HCT116 (cell line): ENCODE results near the gene DOCK1. TPM values are rescaled to one million over a fixed set of nuclear protein-coding genes. Genes with fewer than 3 reads are reported as not detected.

Experiments
- ATAC-seq: fragments of 200-7000 bp; cut with Tn5 transposase; 2 replicates; pipeline ENCODE4 v1.9.1; 2020; ENCODE audit warnings: mild to moderate bottlenecking, moderate library complexity
- BruUV-seq: library from RNA; stranded (reverse); fragments of 400-500 nt; replicated peaks from 2 replicates; lab custom pipeline; 2021; lab: Mats Ljungman, UMichigan
- CTCF ChIA-PET: fragments of 300-600 bp; sonication (Branson Sonifier 250); formaldehyde crosslinking; loops from one replicate; lab custom pipeline; 2021; ENCODE audit warnings: antibody characterized with exemption; lab: Charles Lee
- POLR2A ChIA-PET: fragments of 300-600, 350-600 bp; sonication (Branson Sonifier 250); formaldehyde crosslinking; loops from one replicate; lab custom pipeline; 2021; ENCODE audit warnings: antibody characterized with exemption; lab: Charles Lee
- RAD21 ChIA-PET, 2 experiments: fragments of 300-600 bp; sonication (Branson Sonifier 250); formaldehyde crosslinking; loops; one replicate each; lab custom pipeline; 2023; ENCODE audit warnings: low total read pairs in 2 of 2; ENCODE audit not compliant: uncharacterized antibody in 2 of 2, unreplicated experiment in 2 of 2, low non-redundant PET in 1 of 2; lab: Charles Lee
- DNase-seq: peaks from one replicate; pipeline ENCODE4 v3.0.0-alpha.2; 2010; ENCODE audit warnings: low read depth, low spot score
- H2AFZ ChIP-seq: fragments of 200-600 bp; shearing (Covaris generic), sonication (generic); 2 replicates; pipeline ENCODE4 v1.6.1; 2017; ENCODE audit warnings: low read depth, mixed run types, mixed read lengths, antibody characterized with exemption, low read length; ENCODE audit not compliant: poor library complexity, severe bottlenecking
- H3K27ac ChIP-seq: 2 replicates; pipeline ENCODE4 v1.5.1; 2012; ENCODE audit warnings: low read depth, low read length
- H3K27me3 ChIP-seq: fragments of 200-600 bp; sonication (generic); 2 replicates; pipeline ENCODE4 v1.6.1; 2016; ENCODE audit warnings: mixed run types, low read length, mixed read lengths; ENCODE audit not compliant: insufficient read depth
- H3K36me3 ChIP-seq, 2 experiments: fragments of 200-500 bp in 1 of 2; fragments of 200-600 bp in 1 of 2; sonication (Bioruptor generic) in 1 of 2; sonication (generic) in 1 of 2; 2 replicates each; pipeline versions ENCODE4 v1.5.1 to v1.6.1; 2014 to 2016; ENCODE audit warnings: low read length in 2 of 2, inconsistent platforms in 1 of 2, mixed read lengths in 1 of 2, mixed run types in 1 of 2; ENCODE audit not compliant: insufficient read depth in 2 of 2, control insufficient read depth in 1 of 2
- H3K4me1 ChIP-seq, 2 experiments: fragments of 200-600 bp in 1 of 2; sonication (generic) in 1 of 2; 2 replicates each; pipeline versions ENCODE4 v1.5.1 to v1.6.1; 2012 to 2017; ENCODE audit warnings: low read length in 2 of 2, inconsistent platforms in 1 of 2, mild to moderate bottlenecking in 1 of 2, mixed read lengths in 1 of 2, mixed run types in 1 of 2, moderate library complexity in 1 of 2; ENCODE audit not compliant: insufficient read depth in 2 of 2, control insufficient read depth in 1 of 2
- H3K4me2 ChIP-seq: fragments of 200-600 bp; sonication (generic); 2 replicates; pipeline ENCODE4 v1.6.1; 2017; ENCODE audit warnings: mixed run types, low read length, mixed read lengths
- H3K4me3 ChIP-seq, 2 experiments: fragments of 200-600 bp in 1 of 2; sonication (generic) in 1 of 2; replicated peaks in 1 of 2; 2 replicates each; pipeline ENCODE4 v1.5.1; 2011 to 2016; ENCODE audit warnings: low read length in 2 of 2, control low read depth in 1 of 2, low read depth in 1 of 2, mild to moderate bottlenecking in 1 of 2, mixed read lengths in 1 of 2, mixed run types in 1 of 2
- H3K79me2 ChIP-seq: fragments of 200-600 bp; sonication (generic); 2 replicates; pipeline ENCODE4 v1.6.1; 2017; ENCODE audit warnings: mild to moderate bottlenecking, mixed run types, low read length, moderate library complexity, mixed read lengths; ENCODE audit not compliant: insufficient read depth
- H3K9ac ChIP-seq: fragments of 200-600 bp; sonication (generic); 2 replicates; pipeline ENCODE4 v1.6.1; 2016; ENCODE audit warnings: low read length, mixed read lengths
- H3K9me2 ChIP-seq: fragments of 200-600 bp; sonication (generic), shearing (Covaris generic); 2 replicates; pipeline ENCODE4 v1.6.1; 2017; ENCODE audit warnings: mixed run types, mild to moderate bottlenecking, moderate library complexity; ENCODE audit not compliant: insufficient read depth
- H3K9me3 ChIP-seq, 2 experiments: fragments of 200-500 bp in 1 of 2; fragments of 200-600 bp in 1 of 2; sonication (Bioruptor generic) in 1 of 2; sonication (generic) in 1 of 2; 2 replicates each; pipeline ENCODE4 v1.6.1; 2014 to 2017; ENCODE audit warnings: low read length in 2 of 2, mixed read lengths in 2 of 2, inconsistent platforms in 1 of 2, low read depth in 1 of 2, mild to moderate bottlenecking in 1 of 2, mixed run types in 1 of 2, moderate library complexity in 1 of 2; ENCODE audit not compliant: control insufficient read depth in 1 of 2, insufficient read depth in 1 of 2
- H4K20me1 ChIP-seq: fragments of 200-600 bp; sonication (generic), shearing (Covaris generic); 2 replicates; pipeline ENCODE4 v1.6.1; 2017; ENCODE audit warnings: mixed run types, mild to moderate bottlenecking, moderate library complexity; ENCODE audit not compliant: insufficient read depth
- ATF3 ChIP-seq: IDR thresholded peaks from 2 replicates; pipeline ENCODE4 v1.6.1; 2012
- CBX3 ChIP-seq: IDR thresholded peaks from 2 replicates; pipeline ENCODE4 v1.6.1; 2012; ENCODE audit warnings: low read depth
- CTCF ChIP-seq, 3 experiments: fragments of 200-600 bp in 1 of 3; sonication (generic) in 1 of 3; IDR thresholded peaks in 2 of 3; conservative IDR thresholded peaks in 1 of 3; 2 replicates each; pipeline ENCODE4 v1.5.1; 2012 to 2017; ENCODE audit warnings: low read depth in 2 of 3, low read length in 2 of 3, antibody characterized with exemption in 1 of 3, borderline replicate concordance in 1 of 3, control low read depth in 1 of 3, mild to moderate bottlenecking in 1 of 3, mixed read lengths in 1 of 3, mixed run types in 1 of 3, moderate library complexity in 1 of 3; ENCODE audit not compliant: insufficient read depth in 1 of 3
- EGR1 ChIP-seq: IDR thresholded peaks from 2 replicates; pipeline ENCODE4 v1.6.1; 2012; ENCODE audit warnings: low read depth
- ELF1 ChIP-seq: IDR thresholded peaks from 2 replicates; pipeline ENCODE4 v1.6.1; 2012; ENCODE audit warnings: low read depth, borderline replicate concordance
- EZH2 ChIP-seq: fragments of 200-600 bp; sonication (generic); IDR thresholded peaks from 2 replicates; pipeline ENCODE4 v1.6.1; 2017; ENCODE audit warnings: antibody characterized with exemption, mixed run types
- JUND ChIP-seq: IDR thresholded peaks from 2 replicates; pipeline ENCODE4 v1.6.1; 2012
- MAX ChIP-seq: IDR thresholded peaks from 2 replicates; pipeline ENCODE4 v1.6.1; 2012
- POLR2A ChIP-seq: IDR thresholded peaks from 2 replicates; pipeline ENCODE4 v1.7.0; 2011; ENCODE audit warnings: borderline replicate concordance; ENCODE audit not compliant: insufficient read depth, insufficient read length; ENCODE audit errors: extremely low read depth
- POLR2AphosphoS5 ChIP-seq: IDR thresholded peaks from 2 replicates; pipeline ENCODE4 v1.6.1; 2011; ENCODE audit warnings: mild to moderate bottlenecking, low read depth, low read length, moderate library complexity
- RAD21 ChIP-seq: IDR thresholded peaks from 2 replicates; pipeline ENCODE4 v1.6.1; 2012; ENCODE audit warnings: low read depth, mild to moderate bottlenecking
- SP1 ChIP-seq: IDR thresholded peaks from 2 replicates; pipeline ENCODE4 v1.6.1; 2012; ENCODE audit warnings: low read depth
- TCF7L2 ChIP-seq: IDR thresholded peaks from 2 replicates; pipeline ENCODE4 v1.7.0; 2011; ENCODE audit warnings: borderline replicate concordance, inconsistent platforms; ENCODE audit not compliant: insufficient read depth, insufficient read length; ENCODE audit errors: extremely low read depth
- YY1 ChIP-seq: IDR thresholded peaks from 2 replicates; pipeline ENCODE4 v1.6.1; 2011; ENCODE audit warnings: low read length, low read depth, moderate library complexity, mild to moderate bottlenecking; ENCODE audit not compliant: insufficient replicate concordance; ENCODE audit errors: extremely low read depth
- ZBTB33 ChIP-seq: IDR thresholded peaks from 2 replicates; pipeline ENCODE4 v1.6.1; 2011; ENCODE audit warnings: mild to moderate bottlenecking, low read length, moderate library complexity; ENCODE audit not compliant: insufficient replicate concordance; ENCODE audit errors: extremely low read depth
- ZFX ChIP-seq: fragments of 450-650 bp; IDR thresholded peaks from 2 replicates; pipeline ENCODE4 v1.6.1; 2017
- intact Hi-C: fragments of 100-400 bp; cut with micrococcal nuclease; formaldehyde crosslinking; loops from 2 replicates; pipeline ENCODE4 v1.10.0; 2022
- total RNA-seq: library from RNA; stranded (reverse); gene quantifications from one replicate; pipeline ENCODE4 v1.2.1, GENCODE V29; 2021; ENCODE audit not compliant: unreplicated experiment

The DOCK1 gene
- total RNA-seq, 1 experiment from 2014 or later: 46.5 TPM

GRCh38 chr10:127080317-127080716 lies 175.1 kb downstream of the DOCK1 start:
- H2AFZ ChIP-seq: no peak overlapping the region
- ChIA-PET POLR2A (no interaction called here), CTCF (no interaction called here), RAD21 (no interaction called here)
- no peak overlapping the region for H3K9ac ChIP-seq
- H3K36me3 ChIP-seq: no peaks in the 10 kb centered on the region
- H3K9me2 ChIP-seq: no peaks in the 10 kb centered on the region
- H3K27ac ChIP-seq: no peak overlapping the region
- TF ChIP-seq SP1 (no peak), POLR2AphosphoS5 (no peak), ZBTB33 (no peak), POLR2A (no peak), EGR1 (no peak), CBX3 (no peak), ATF3 (no peak), YY1 (no peak)
- H3K4me3 ChIP-seq: no peak overlapping the region
- H3K4me1 ChIP-seq: no peaks in the 10 kb centered on the region
- H4K20me1 ChIP-seq: no peaks in the 10 kb centered on the region
- H3K27me3 ChIP-seq: no peaks in the 10 kb centered on the region
- intact Hi-C loops: no loop called here
- H3K79me2 ChIP-seq: no peaks in the 10 kb centered on the region
- no peaks in the 10 kb centered on the region for H3K9me3 ChIP-seq
- no peak overlapping the region for H3K4me2 ChIP-seq
- ATAC-seq (no peak), DNase-seq (no peak)
- BruUV-seq: no TSS peak

GRCh38 chr10:127081851-127082345 lies 176.7 kb downstream of the DOCK1 start:
- no peak overlapping the region for H3K27ac ChIP-seq
- no peak overlapping the region for H3K4me2 ChIP-seq
- no peak for ATAC-seq
- no peaks in the 10 kb centered on the region for H3K79me2 ChIP-seq
- ChIA-PET CTCF (no interaction called here), RAD21 (no interaction called here), POLR2A (no interaction called here)
- no peaks in the 10 kb centered on the region for H3K4me1 ChIP-seq
- no peak overlapping the region for H3K4me3 ChIP-seq
- no peaks in the 10 kb centered on the region for H4K20me1 ChIP-seq
- intact Hi-C loops: no loop called here
- no peaks in the 10 kb centered on the region for H3K27me3 ChIP-seq
- no peak overlapping the region for H3K9ac ChIP-seq
- no peaks in the 10 kb centered on the region for H3K9me2 ChIP-seq
- no peaks in the 10 kb centered on the region for H3K36me3 ChIP-seq
- no peaks in the 10 kb centered on the region for H3K9me3 ChIP-seq
- H2AFZ ChIP-seq: no peak overlapping the region
- BruUV-seq: no TSS peak
- no peak for DNase-seq
- TF ChIP-seq JUND: no peak
- TF ChIP-seq POLR2AphosphoS5: no peak
- TF ChIP-seq EGR1: no peak
- TF ChIP-seq ATF3: no peak
- no peak for TF ChIP-seq MAX
- no peak for TF ChIP-seq ZFX
- TF ChIP-seq RAD21: no peak
- TF ChIP-seq YY1: no peak
- TF ChIP-seq TCF7L2: no peak
- TF ChIP-seq EZH2: no peak
- TF ChIP-seq ELF1: no peak
- no peak for TF ChIP-seq SP1
- no peak for TF ChIP-seq CBX3
- no peak for TF ChIP-seq CTCF (IDR thresholded peaks at IDR 0.05 in 2 of 3, conservative IDR thresholded peaks at IDR 0.05 in 1 of 3; ENCODE audit: borderline replicate concordance in 1 of 3, insufficient read depth in 1 of 3, low read depth in 2 of 3, low read length in 2 of 3)
